ENCODE measurements around the gene FIBCD1. TPM values are rescaled to one million over a fixed set of nuclear protein-coding genes. Genes with fewer than 3 reads are reported as not detected.
A peak's percentile ranks its signal among the peaks of the same experiment; 100 is the strongest.

The FIBCD1 gene
- total and polyA plus RNA-seq, 2 of the 8 experiments (the other 6 are each of a cell fraction or from before 2014, with no cell fraction given), result 6.1 to 8.8 TPM

DNA sequence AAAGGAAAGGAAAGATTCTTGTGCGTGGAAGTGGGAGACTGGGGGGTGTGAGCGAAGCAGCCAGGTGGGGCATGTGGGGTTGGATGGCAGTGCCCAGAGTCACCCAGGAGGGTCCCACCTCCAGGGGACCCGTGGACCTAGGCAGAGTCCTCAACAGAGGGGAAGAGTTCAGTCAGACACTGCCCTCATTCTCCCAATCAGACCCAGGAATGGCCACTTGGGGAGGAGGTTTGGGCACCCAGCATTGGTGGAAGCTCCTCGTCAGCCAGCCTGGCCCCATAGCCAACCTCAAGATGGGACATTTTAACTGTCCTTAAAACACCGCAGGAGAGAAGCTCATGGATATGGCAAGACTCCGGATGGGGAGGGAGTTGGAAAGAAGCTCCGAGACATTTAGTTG, 48.0 kb upstream of the FIBCD1 start:
- no peak overlapping the region for H2BK5ac ChIP-seq (ENCODE audit: low read depth, low read length)
- FAIRE-seq (no peak), DNase-seq (ENCODE audit: low read depth in 1 of 2, low spot score in 2 of 2) (no peak)
- no peak overlapping the region for H3K23ac ChIP-seq (ENCODE audit: insufficient read length)
- H4K5ac ChIP-seq (ENCODE audit: insufficient read length, low read depth, low read length), result no peak overlapping the region
- H3K9me3 ChIP-seq (ENCODE audit: insufficient read depth in 2 of 2, low read depth in 1 of 2, low read length in 1 of 2), result no peaks in the 10 kb centered on the region
- H3K27me3 ChIP-seq (replicated peaks in 1 of 4; ENCODE audit: control insufficient read depth in 3 of 4, extremely low read depth in 1 of 4, insufficient read depth in 3 of 4, low read length in 3 of 4), result no peaks in the 10 kb centered on the region
- no peak overlapping the region for H2BK12ac ChIP-seq (ENCODE audit: low read depth, low read length)
- POLR2A ChIA-PET (ENCODE audit: partially characterized antibody), result no interaction called here
- H2BK120ac ChIP-seq (replicated peaks; ENCODE audit: low read depth, low read length), result no peak overlapping the region
- H2BK15ac ChIP-seq (ENCODE audit: low read length), result 0 out of 2 replicates have a peak overlapping the region, but pooled peaks have one; percentile 61
- TF ChIP-seq JUN (IDR thresholded peaks at IDR 0.05; ENCODE audit: low read depth, low read length) (no peak), JUND (IDR thresholded peaks at IDR 0.05; ENCODE audit: low read length) (no peak), SUZ12 (IDR thresholded peaks at IDR 0.05; ENCODE audit: low read length) (no peak), ZNF274 (IDR thresholded peaks at IDR 0.05; ENCODE audit: borderline replicate concordance, extremely low read depth, low read length) (no peak), SIX5 (IDR thresholded peaks at IDR 0.05; ENCODE audit: low read depth, low read length) (no peak), CEBPB (IDR thresholded peaks at IDR 0.05; ENCODE audit: low read depth, low read length) (no peak), CHD1 (IDR thresholded peaks at IDR 0.05; ENCODE audit: low read depth, low read length) (no peak), EGR1 (IDR thresholded peaks at IDR 0.05; ENCODE audit: borderline replicate concordance, low read depth, low read length) (no peak), CREB1 (IDR thresholded peaks at IDR 0.05) (no peak), CBX5 (IDR thresholded peaks at IDR 0.05; ENCODE audit: low read depth, low read length) (no peak), HDAC6 (IDR thresholded peaks at IDR 0.05; ENCODE audit: low read depth, low read length) (no peak), RFX5 (IDR thresholded peaks at IDR 0.05; ENCODE audit: borderline replicate concordance, low read depth, low read length) (no peak), YY1 (IDR thresholded peaks at IDR 0.05; ENCODE audit: low read depth, low read length) (no peak)
- TF ChIP-seq, protein P1, sequence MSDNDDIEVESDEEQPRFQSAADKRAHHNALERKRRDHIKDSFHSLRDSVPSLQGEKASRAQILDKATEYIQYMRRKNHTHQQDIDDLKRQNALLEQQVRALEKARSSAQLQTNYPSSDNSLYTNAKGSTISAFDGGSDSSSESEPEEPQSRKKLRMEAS (IDR thresholded peaks at IDR 0.05), result no peak
- no peaks in the 10 kb centered on the region for H3K36me3 ChIP-seq (ENCODE audit: control insufficient read depth in 2 of 4, insufficient read depth in 4 of 4, low read length in 3 of 4)
- H3K4me2 ChIP-seq (ENCODE audit: insufficient read depth in 1 of 2, low read depth in 2 of 2, low read length in 2 of 2), result no peak overlapping the region
- no peak overlapping the region for H4K91ac ChIP-seq (replicated peaks; ENCODE audit: insufficient read length, low read length)
- no peak overlapping the region for H3K18ac ChIP-seq (ENCODE audit: extremely low read depth, low read length)
- no peaks in the 10 kb centered on the region for H3K79me1 ChIP-seq (ENCODE audit: low read depth, low read length)
- no peak overlapping the region for H4K8ac ChIP-seq (ENCODE audit: extremely low read depth, insufficient read depth, low read length)
- WGBS, 2 experiments (ENCODE audit: extremely low coverage in 1 of 2, insufficient coverage in 1 of 2, insufficient read length in 1 of 2, insufficient replicate concordance in 2 of 2, low coverage in 1 of 2, low lambda C conversion rate in 2 of 2, missing lambda C conversion rate in 1 of 2), result 87% methylated on average over 7 of the region's 7 CpGs; no CpG with 5 or more reads in 1 of the 2 experiments
- peaks cover 0 to 2% of the 10 kb centered on the region in 2 experiments for H4K20me1 ChIP-seq (replicated peaks in 1 of 2; ENCODE audit: control insufficient read depth in 1 of 2, insufficient read depth in 2 of 2, low read length in 2 of 2)
- no peak overlapping the region for H3K56ac ChIP-seq (replicated peaks; ENCODE audit: insufficient read length, low read depth, low read length)
- H2AK5ac ChIP-seq (ENCODE audit: low read depth, low read length), result no peak overlapping the region
- H2AFZ ChIP-seq (ENCODE audit: low read length), result no peak overlapping the region
- no peaks in the 10 kb centered on the region for H3K79me2 ChIP-seq (ENCODE audit: control insufficient read depth in 1 of 2, insufficient read depth in 2 of 2, low read length in 2 of 2)
- no peak overlapping the region for H3K9ac ChIP-seq (replicated peaks in 1 of 4; ENCODE audit: extremely low read depth in 1 of 4, low read depth in 3 of 4, low read length in 3 of 4)
- H3K27ac ChIP-seq (ENCODE audit: low read depth, low read length), result no peak overlapping the region
- H3K14ac ChIP-seq (ENCODE audit: insufficient read length), result no peak overlapping the region
- no peak overlapping the region for H3K4me3 ChIP-seq (ENCODE audit: extremely low read depth in 1 of 4, insufficient read depth in 2 of 4, low read depth in 3 of 4, low read length in 4 of 4)
- CTCF ChIA-PET (ENCODE audit: partially characterized antibody), result interaction anchor here (0.6 to 4.2 kb wide), 7 partner anchors 11 to 689 kb away, joined by 3 to 27 read pairs (median 3); no protein-coding TSS in a partner anchor
- H3K23me2 ChIP-seq (ENCODE audit: low read depth, low read length), result no peaks in the 10 kb centered on the region
- peaks cover 3 to 15% (median 9%) of the 10 kb centered on the region in 4 experiments; a peak in 5 of 7 replicates for H3K4me1 ChIP-seq (replicated peaks in 1 of 4; ENCODE audit: control insufficient read depth in 3 of 4, insufficient read depth in 4 of 4, low read length in 3 of 4)
- no peak overlapping the region for H3K4ac ChIP-seq (replicated peaks; ENCODE audit: insufficient read length, low read depth, low read length)
- no peak overlapping the region for H2BK20ac ChIP-seq (ENCODE audit: low read length)
